Muscle layer of duodenum (tissue), 2 donors: ENCODE results near the gene IRF3.
A peak's percentile ranks its signal among the peaks of the same experiment; 100 is the strongest.

Experiments used
- H3K27ac ChIP-seq: one replicate; pipeline ENCODE4 v1.7.0; 2013; ENCODE audit warnings: mild to moderate bottlenecking, low read length
- H3K27me3 ChIP-seq: one replicate; pipeline ENCODE4 v1.7.0; 2013; ENCODE audit warnings: low read depth, mild to moderate bottlenecking, control low read depth, low read length
- H3K36me3 ChIP-seq, 2 donors: one replicate each; pipeline ENCODE4 v1.7.0; 2013; ENCODE audit warnings: low read length in 2 of 2, control low read depth in 1 of 2, mild to moderate bottlenecking in 1 of 2; ENCODE audit not compliant: insufficient read depth in 2 of 2, control insufficient read depth in 1 of 2
- H3K4me1 ChIP-seq, 2 donors: one replicate each; pipeline ENCODE4 v1.7.0; 2013; ENCODE audit warnings: low read length in 2 of 2, mild to moderate bottlenecking in 2 of 2, control low read depth in 1 of 2, moderate library complexity in 1 of 2; ENCODE audit not compliant: insufficient read depth in 2 of 2, control insufficient read depth in 1 of 2
- H3K4me3 ChIP-seq, 2 donors: one replicate each; pipeline ENCODE4 v1.7.0; 2013; ENCODE audit warnings: low read length in 2 of 2, low read depth in 1 of 2, mild to moderate bottlenecking in 1 of 2
- H3K9me3 ChIP-seq, 2 donors: one replicate each; pipeline ENCODE4 v1.7.0; 2013; ENCODE audit warnings: low read length in 2 of 2, control low read depth in 1 of 2, mild to moderate bottlenecking in 1 of 2; ENCODE audit not compliant: control insufficient read depth in 1 of 2
- donor health status: healthy.

IRF3 gene

GRCh38 chr19:49686503-49687088 is 20.9 kb upstream of the IRF3 start:
- H3K27me3 ChIP-seq, result peaks cover 19% of the 10 kb centered on the region
- H3K4me1 ChIP-seq, result peaks cover 4 to 28% of the 10 kb centered on the region in 2 donors
- H3K4me3 ChIP-seq, result no peak overlapping the region
- H3K9me3 ChIP-seq, result no peaks in the 10 kb centered on the region
- peaks cover 20 to 53% of the 10 kb centered on the region in 2 donors for H3K36me3 ChIP-seq
- no peak overlapping the region for H3K27ac ChIP-seq

- Histone ChIP-seq H3K36me3 (peaks cover 20 to 53% of the 10 kb centered on the region in 2 donors), H3K9me3 (no peaks in the 10 kb centered on the region), H3K27me3 (peaks cover 12% of the 10 kb centered on the region), H3K4me3 (no peak overlapping the region), H3K27ac (no peak overlapping the region), H3K4me1 (peaks cover 4 to 26% of the 10 kb centered on the region in 2 donors)
Measured at GRCh38 chr19:49685845-49686332, 20.2 kb upstream of the IRF3 start.

GRCh38 chr19:49684983-49685553 is 19.4 kb upstream of the IRF3 start:
- H3K9me3 ChIP-seq, result no peaks in the 10 kb centered on the region
- no peak overlapping the region for H3K27ac ChIP-seq
- peaks cover 4% of the 10 kb centered on the region for H3K27me3 ChIP-seq
- peaks cover 4 to 27% of the 10 kb centered on the region in 2 donors for H3K4me1 ChIP-seq
- H3K4me3 ChIP-seq, result no peak overlapping the region
- peaks cover 20 to 53% of the 10 kb centered on the region in 2 donors for H3K36me3 ChIP-seq

GRCh38 chr19:49684251-49684982 is 18.8 kb upstream of the IRF3 start:
- Histone ChIP-seq H3K27ac (no peak overlapping the region), H3K36me3 (peaks cover 20 to 53% of the 10 kb centered on the region in 2 donors)

GRCh38 chr19:49683814-49684250 is 18.2 kb upstream of the IRF3 start:
- Histone ChIP-seq H3K36me3 (peaks cover 20 to 53% of the 10 kb centered on the region in 2 donors), H3K27me3 (no peaks in the 10 kb centered on the region), H3K4me1 (peaks cover 6 to 30% of the 10 kb centered on the region in 2 donors), H3K27ac (no peak overlapping the region), H3K4me3 (no peak overlapping the region), H3K9me3 (no peaks in the 10 kb centered on the region)

More at GRCh38 chr19:49684251-49684982, 18.8 kb upstream of the IRF3 start:
- H3K4me3 ChIP-seq, result no peak overlapping the region
- no peaks in the 10 kb centered on the region for H3K9me3 ChIP-seq
- no peaks in the 10 kb centered on the region for H3K27me3 ChIP-seq
- peaks cover 6 to 27% of the 10 kb centered on the region in 2 donors for H3K4me1 ChIP-seq

- H3K4me1 ChIP-seq, result peaks cover 12 to 41% of the 10 kb centered on the region in 2 donors
Measured at GRCh38 chr19:49682274-49682673, 16.6 kb upstream of the IRF3 start.

GRCh38 chr19:49681830-49682229 is 16.2 kb upstream of the IRF3 start:
- H3K4me1 ChIP-seq, result peaks cover 12 to 41% of the 10 kb centered on the region in 2 donors
- no peak overlapping the region for H3K27ac ChIP-seq
- peaks cover 20 to 41% of the 10 kb centered on the region in 2 donors for H3K36me3 ChIP-seq
- no peaks in the 10 kb centered on the region for H3K9me3 ChIP-seq
- no peak overlapping the region for H3K4me3 ChIP-seq
- H3K27me3 ChIP-seq, result no peaks in the 10 kb centered on the region

More at GRCh38 chr19:49682274-49682673, 16.6 kb upstream of the IRF3 start:
- H3K27me3 ChIP-seq, result no peaks in the 10 kb centered on the region
- no peak overlapping the region for H3K4me3 ChIP-seq
- no peaks in the 10 kb centered on the region for H3K9me3 ChIP-seq
- H3K36me3 ChIP-seq, result peaks cover 20 to 44% of the 10 kb centered on the region in 2 donors
- no peak overlapping the region for H3K27ac ChIP-seq

GRCh38 chr19:49680421-49681351 is 15.0 kb upstream of the IRF3 start:
- Histone ChIP-seq H3K27ac (no peak overlapping the region), H3K4me3 (peak overlapping the region; percentile 11 to 34), H3K27me3 (no peaks in the 10 kb centered on the region), H3K4me1 (peaks cover 12 to 41% of the 10 kb centered on the region in 2 donors), H3K36me3 (peaks cover 20 to 31% of the 10 kb centered on the region in 2 donors), H3K9me3 (no peaks in the 10 kb centered on the region)

GRCh38 chr19:49679771-49680413 is 14.2 kb upstream of the IRF3 start:
- H3K36me3 ChIP-seq, result peaks cover 15 to 23% of the 10 kb centered on the region in 2 donors
- H3K4me1 ChIP-seq, result peaks cover 12 to 41% of the 10 kb centered on the region in 2 donors

GRCh38 chr19:49678985-49679770 is 13.5 kb upstream of the IRF3 start:
- Histone ChIP-seq H3K27ac (no peak overlapping the region), H3K4me1 (peaks cover 12 to 41% of the 10 kb centered on the region in 2 donors), H3K4me3 (no peak overlapping the region), H3K27me3 (no peaks in the 10 kb centered on the region), H3K36me3 (peaks cover 12 to 20% of the 10 kb centered on the region in 2 donors), H3K9me3 (no peaks in the 10 kb centered on the region)

More at GRCh38 chr19:49679771-49680413, 14.2 kb upstream of the IRF3 start:
- H3K4me3 ChIP-seq, result peak overlapping the region; percentile 11 to 34
- no peaks in the 10 kb centered on the region for H3K9me3 ChIP-seq
- H3K27me3 ChIP-seq, result no peaks in the 10 kb centered on the region
- H3K27ac ChIP-seq, result no peak overlapping the region
